ENCODE measurements around the gene MAP2K3. TPM values are rescaled to one million over a fixed set of nuclear protein-coding genes. Genes with fewer than 3 reads are reported as not detected.
"Not testable (repeated sequence)": the region's sequence is repeated elsewhere in the genome, so short reads cannot be mapped to it uniquely, and the experiment has no call there.

The MAP2K3 gene
- total and polyA plus RNA-seq, 2 experiments from 2014 or later: 42.6 to 119 TPM

GRCh38 chr17:21308931-21309381, 24.4 kb downstream of the MAP2K3 start:
- 82 to 88% methylated on average over 6 of the region's 6 CpGs for WGBS, 2 experiments (ENCODE audit: low coverage in 1 of 2, low lambda C conversion rate in 2 of 2, missing lambda C conversion rate in 2 of 2)
- H3K4me2 ChIP-seq (ENCODE audit: unreplicated experiment); H3K27ac ChIP-seq; H3K9ac ChIP-seq; H2AFZ ChIP-seq; H3K9me3 ChIP-seq (ENCODE audit: low read depth); H3K4me1 ChIP-seq (ENCODE audit: insufficient read depth); H3K4me3 ChIP-seq; H3F3A ChIP-seq (ENCODE audit: insufficient read depth); H3K27me3 ChIP-seq (replicated peaks; ENCODE audit: insufficient read depth); H3K9me2 ChIP-seq (ENCODE audit: insufficient read depth); H4K20me1 ChIP-seq (ENCODE audit: insufficient read depth); DNase-seq: not testable (repeated sequence)
- peaks cover 12% of the 10 kb centered on the region; the same call in 1 of the 2 replicates for H3K79me2 ChIP-seq (ENCODE audit: insufficient read depth)
- in situ Hi-C loops (cut with MboI): loop anchor here (25.0 kb wide), 1 partner anchor 453 kb away; no protein-coding TSS in a partner anchor
- peaks cover 33% of the 10 kb centered on the region for H3K36me3 ChIP-seq (ENCODE audit: low read depth)

DNA sequence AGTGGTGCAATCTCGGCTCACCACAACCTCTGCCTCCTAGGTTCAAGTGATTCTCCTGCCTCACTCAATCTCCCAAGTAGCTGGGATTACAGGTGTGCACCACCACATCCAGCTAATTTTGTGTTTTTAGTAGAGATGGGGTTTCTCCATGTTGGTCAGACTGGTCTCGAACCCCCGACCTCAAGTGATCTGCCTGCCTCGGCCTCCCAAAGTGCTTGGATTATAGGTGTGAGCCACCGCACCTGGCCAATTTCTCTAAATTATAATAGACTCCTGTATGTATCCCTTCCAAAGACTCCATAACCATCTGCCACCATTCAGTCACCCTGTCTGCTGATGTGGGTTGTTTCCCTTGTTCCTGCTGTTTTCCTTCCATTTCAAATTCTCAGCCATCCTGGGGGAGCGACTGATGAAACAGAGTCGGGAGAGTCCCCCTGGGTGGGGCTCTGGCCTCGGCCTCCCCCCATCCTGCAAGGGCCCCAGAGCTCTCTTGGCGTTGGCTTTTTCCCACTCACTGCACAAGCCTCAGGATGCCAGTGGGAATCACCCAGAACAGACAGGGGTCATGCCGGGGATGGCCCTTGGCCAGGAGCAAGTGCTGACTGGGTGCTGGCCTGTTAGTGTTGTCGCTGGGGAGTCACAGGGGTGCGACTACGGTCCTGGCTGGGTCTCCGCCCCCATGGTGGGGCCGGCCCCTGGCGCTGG, 25.7 kb downstream of the MAP2K3 start:
- not testable (repeated sequence) for H3K27ac ChIP-seq; H3K4me3 ChIP-seq; DNase-seq; H3K9ac ChIP-seq; H3K4me1 ChIP-seq (ENCODE audit: insufficient read depth); H3K9me3 ChIP-seq (ENCODE audit: low read depth); H3K9me2 ChIP-seq (ENCODE audit: insufficient read depth); H3K27me3 ChIP-seq (replicated peaks; ENCODE audit: insufficient read depth); H3F3A ChIP-seq (ENCODE audit: insufficient read depth); H4K20me1 ChIP-seq (ENCODE audit: insufficient read depth); H2AFZ ChIP-seq; H3K4me2 ChIP-seq (ENCODE audit: unreplicated experiment)
- WGBS, 2 experiments (ENCODE audit: low coverage in 1 of 2, low lambda C conversion rate in 2 of 2, missing lambda C conversion rate in 2 of 2): 50 to 55% methylated on average over 14 to 16 of the region's 16 CpGs
- H3K36me3 ChIP-seq (ENCODE audit: low read depth): peaks cover 36% of the 10 kb centered on the region
- H3K79me2 ChIP-seq (ENCODE audit: insufficient read depth): peaks cover 10% of the 10 kb centered on the region; the same call in 1 of the 2 replicates
- in situ Hi-C loops (cut with MboI): loop anchor here (10.0 to 25.0 kb wide), 2 partner anchors 145 to 452 kb away; no protein-coding TSS in a partner anchor

DNA sequence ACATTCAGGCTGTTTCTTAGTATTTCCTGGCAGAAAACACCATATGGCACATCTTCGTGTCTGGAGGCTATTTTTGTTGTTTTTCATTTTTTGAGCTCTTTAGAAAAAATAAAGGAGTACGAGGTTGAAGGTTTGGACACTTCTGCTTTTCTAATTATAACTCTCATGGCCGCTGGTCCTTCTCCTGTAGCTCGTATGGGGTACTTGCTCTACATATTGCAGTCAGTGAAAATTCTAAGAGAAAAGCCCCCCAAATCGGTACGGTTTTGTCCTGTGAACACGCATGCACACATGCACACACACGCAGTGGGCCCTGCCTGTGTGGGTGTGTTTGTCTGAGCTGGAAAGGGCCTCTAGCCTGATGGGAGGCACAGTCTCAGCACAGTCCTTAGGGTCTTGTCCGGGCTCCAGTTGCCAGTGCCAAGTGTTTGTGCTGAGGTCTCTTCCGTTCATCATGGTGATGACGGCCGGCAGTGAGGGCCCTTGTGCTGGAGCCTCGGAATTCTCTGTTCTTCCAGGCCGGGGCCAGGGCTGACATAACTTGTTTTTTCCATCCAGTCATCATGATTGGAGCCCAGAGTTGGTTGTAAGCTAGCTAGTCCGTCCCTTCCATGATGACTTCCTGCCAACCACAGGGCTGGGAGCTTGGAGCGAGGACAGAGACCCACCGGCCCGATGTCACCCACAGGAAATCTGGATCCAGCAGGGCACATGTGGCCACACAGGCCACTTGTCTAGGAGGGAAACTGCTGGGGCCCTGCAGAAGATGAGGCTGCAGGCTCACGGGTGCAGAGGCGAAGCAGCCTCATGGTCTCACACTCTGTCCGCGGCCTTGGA, 26.5 kb downstream of the MAP2K3 start:
- WGBS, 2 experiments (ENCODE audit: low coverage in 1 of 2, low lambda C conversion rate in 2 of 2, missing lambda C conversion rate in 2 of 2): 54 to 55% methylated on average over 19 to 20 of the region's 22 CpGs
- H3K9me2 ChIP-seq (ENCODE audit: insufficient read depth); H3K9ac ChIP-seq; H3K27me3 ChIP-seq (replicated peaks; ENCODE audit: insufficient read depth); H3K4me1 ChIP-seq (ENCODE audit: insufficient read depth); H2AFZ ChIP-seq; H3K9me3 ChIP-seq (ENCODE audit: low read depth); H3K4me3 ChIP-seq; H3K27ac ChIP-seq; H4K20me1 ChIP-seq (ENCODE audit: insufficient read depth); DNase-seq; H3K4me2 ChIP-seq (ENCODE audit: unreplicated experiment): not testable (repeated sequence)
- H3K36me3 ChIP-seq (ENCODE audit: low read depth): peaks cover 36% of the 10 kb centered on the region
- in situ Hi-C loops (cut with MboI): loop anchor here (10.0 to 25.0 kb wide), 2 partner anchors 144 to 451 kb away; no protein-coding TSS in a partner anchor
- 0 out of 2 replicates have a peak, but pooled peaks cover 10% of the 10 kb centered on the region for H3F3A ChIP-seq (ENCODE audit: insufficient read depth)
- peaks cover 10% of the 10 kb centered on the region; the same call in 1 of the 2 replicates for H3K79me2 ChIP-seq (ENCODE audit: insufficient read depth)

DNA sequence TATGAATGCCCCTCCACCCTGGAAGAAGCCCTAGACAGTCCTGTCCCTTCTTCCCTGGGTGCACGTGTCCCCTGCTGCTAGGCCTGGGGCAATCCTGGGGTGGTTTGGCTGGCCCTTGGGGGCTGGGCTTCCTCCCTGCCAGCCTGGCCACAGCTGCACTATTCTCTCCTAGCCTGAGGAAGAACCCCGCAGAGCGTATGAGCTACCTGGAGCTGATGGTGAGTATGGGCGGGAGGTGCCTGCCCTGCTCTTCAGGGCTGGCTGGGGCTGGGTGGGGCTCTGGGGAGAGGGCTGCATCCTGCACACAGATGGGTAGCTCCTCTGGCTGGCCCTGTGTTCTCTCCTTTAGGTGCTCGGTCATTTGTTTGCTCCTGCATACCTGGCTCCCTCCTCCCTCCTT, 28.8 kb downstream of the MAP2K3 start:
- H3K4me3 ChIP-seq: no peak overlapping the region
- 83 to 87% methylated on average over 5 of the region's 5 CpGs for WGBS, 2 experiments (ENCODE audit: low coverage in 1 of 2, low lambda C conversion rate in 2 of 2, missing lambda C conversion rate in 2 of 2)

DNA sequence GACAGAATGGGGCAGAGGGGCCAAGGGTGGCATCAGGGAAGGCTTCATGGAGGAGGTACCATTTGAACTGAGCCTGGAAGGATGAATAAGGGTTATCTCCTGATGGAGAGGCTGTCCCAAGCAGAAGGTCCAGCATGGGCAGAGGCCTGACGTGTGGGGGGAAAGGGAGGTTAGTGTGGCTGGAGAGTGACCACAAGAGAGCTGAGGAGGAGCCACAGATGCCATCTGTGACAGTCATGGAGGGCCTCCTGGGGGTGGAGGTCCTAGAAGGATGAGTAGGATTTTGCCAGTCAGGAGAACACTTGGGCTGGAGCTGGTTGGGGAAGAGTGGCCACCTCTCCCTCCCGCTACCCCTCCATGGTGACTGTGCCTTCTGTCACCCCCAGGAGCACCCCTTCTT, 29.2 kb downstream of the MAP2K3 start:
- H3K9me2 ChIP-seq (ENCODE audit: insufficient read depth); H4K20me1 ChIP-seq (ENCODE audit: insufficient read depth); H3K4me3 ChIP-seq; H3K9me3 ChIP-seq (ENCODE audit: low read depth); H3K9ac ChIP-seq; H3K27me3 ChIP-seq (replicated peaks; ENCODE audit: insufficient read depth); DNase-seq; H3K4me2 ChIP-seq (ENCODE audit: unreplicated experiment); H3K4me1 ChIP-seq (ENCODE audit: insufficient read depth); H3K27ac ChIP-seq; H2AFZ ChIP-seq: not testable (repeated sequence)
- 0 out of 2 replicates have a peak, but pooled peaks cover 10% of the 10 kb centered on the region for H3F3A ChIP-seq (ENCODE audit: insufficient read depth)
- in situ Hi-C loops (cut with MboI): loop anchor here (10.0 to 25.0 kb wide), 2 partner anchors 141 to 449 kb away; no protein-coding TSS in a partner anchor
- 94 to 100% methylated on average over 2 of the region's 2 CpGs for WGBS, 2 experiments (ENCODE audit: low coverage in 1 of 2, low lambda C conversion rate in 2 of 2, missing lambda C conversion rate in 2 of 2)
- peaks cover 10% of the 10 kb centered on the region; the same call in 1 of the 2 replicates for H3K79me2 ChIP-seq (ENCODE audit: insufficient read depth)
- H3K36me3 ChIP-seq (ENCODE audit: low read depth): peaks cover 28% of the 10 kb centered on the region

More for the DNA sequence above, 28.8 kb downstream of the MAP2K3 start:
- Histone ChIP-seq H3K4me2 (ENCODE audit: unreplicated experiment) (no peak overlapping the region), H3K27ac (no peak overlapping the region), H3F3A (ENCODE audit: insufficient read depth) (0 out of 2 replicates have a peak, but pooled peaks cover 10% of the 10 kb centered on the region), H3K9ac (no peak overlapping the region), H3K79me2 (ENCODE audit: insufficient read depth) (peaks cover 10% of the 10 kb centered on the region; the same call in 1 of the 2 replicates), H3K27me3 (replicated peaks; ENCODE audit: insufficient read depth) (no peaks in the 10 kb centered on the region), H3K36me3 (ENCODE audit: low read depth) (peaks cover 33% of the 10 kb centered on the region), H4K20me1 (ENCODE audit: insufficient read depth) (no peaks in the 10 kb centered on the region), H2AFZ (no peak overlapping the region), H3K4me1 (ENCODE audit: insufficient read depth) (no peaks in the 10 kb centered on the region), H3K9me2 (ENCODE audit: insufficient read depth) (no peaks in the 10 kb centered on the region), H3K9me3 (ENCODE audit: low read depth) (no peaks in the 10 kb centered on the region)
- in situ Hi-C loops (cut with MboI): loop anchor here (10.0 to 25.0 kb wide), 2 partner anchors 141 to 449 kb away; no protein-coding TSS in a partner anchor
- no peak for DNase-seq
- TF ChIP-seq EZH2 (IDR thresholded peaks at IDR 0.05; ENCODE audit: insufficient read depth, poor library complexity, severe bottlenecking) (no peak), EZH2phosphoT487 (IDR thresholded peaks at IDR 0.05; ENCODE audit: insufficient read depth, low read depth) (no peak)

DNA sequence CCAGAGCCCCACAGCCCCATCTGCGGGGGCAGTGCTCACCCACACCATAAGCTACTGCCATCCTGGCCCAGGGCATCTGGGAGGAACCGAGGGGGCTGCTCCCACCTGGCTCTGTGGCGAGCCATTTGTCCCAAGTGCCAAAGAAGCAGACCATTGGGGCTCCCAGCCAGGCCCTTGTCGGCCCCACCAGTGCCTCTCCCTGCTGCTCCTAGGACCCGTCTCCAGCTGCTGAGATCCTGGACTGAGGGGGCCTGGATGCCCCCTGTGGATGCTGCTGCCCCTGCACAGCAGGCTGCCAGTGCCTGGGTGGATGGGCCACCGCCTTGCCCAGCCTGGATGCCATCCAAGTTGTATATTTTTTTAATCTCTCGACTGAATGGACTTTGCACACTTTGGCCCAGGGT, 29.8 kb downstream of the MAP2K3 start:
- not testable (repeated sequence) for H3K9me3 ChIP-seq (ENCODE audit: low read depth); H3K4me1 ChIP-seq (ENCODE audit: insufficient read depth); H3K4me3 ChIP-seq; H3K9me2 ChIP-seq (ENCODE audit: insufficient read depth); H3K27me3 ChIP-seq (replicated peaks; ENCODE audit: insufficient read depth); H4K20me1 ChIP-seq (ENCODE audit: insufficient read depth); H2AFZ ChIP-seq; H3K4me2 ChIP-seq (ENCODE audit: unreplicated experiment); DNase-seq; H3K9ac ChIP-seq; H3K27ac ChIP-seq
- in situ Hi-C loops (cut with MboI): loop anchor here (10.0 to 25.0 kb wide), 2 partner anchors 141 to 448 kb away; no protein-coding TSS in a partner anchor
- WGBS, 2 experiments (ENCODE audit: low coverage in 1 of 2, low lambda C conversion rate in 2 of 2, missing lambda C conversion rate in 2 of 2): 71 to 82% methylated on average over 6 to 7 of the region's 7 CpGs
- peaks cover 10% of the 10 kb centered on the region; the same call in 1 of the 2 replicates for H3K79me2 ChIP-seq (ENCODE audit: insufficient read depth)
- 0 out of 2 replicates have a peak, but pooled peaks cover 10% of the 10 kb centered on the region for H3F3A ChIP-seq (ENCODE audit: insufficient read depth)
- peaks cover 23% of the 10 kb centered on the region for H3K36me3 ChIP-seq (ENCODE audit: low read depth)

Data from GM23248 (cell line).